A172 (cell line): ENCODE data around the gene TTLL3. TPM values are rescaled to one million over a fixed set of nuclear protein-coding genes. Genes with fewer than 3 reads are reported as not detected.

ENCODE experiments used
- DNase-seq: peaks from one replicate; pipeline ENCODE4 v3.0.0-alpha.2; 2015; ENCODE audit warnings: low spot score
- total RNA-seq: library from RNA; depleted of rRNA; stranded (reverse); fragments of >200 nt; shearing (Covaris generic); gene quantifications from 2 replicates; pipeline ENCODE4 v1.2.3, GENCODE V29; 2014

Gene TTLL3
- total RNA-seq, 1 experiment from 2014 or later = 15.6 TPM

GRCh38 chr3:9806137-9806536, 3.9 kb upstream of the TTLL3 start:
- DNase-seq = no peak

DNA sequence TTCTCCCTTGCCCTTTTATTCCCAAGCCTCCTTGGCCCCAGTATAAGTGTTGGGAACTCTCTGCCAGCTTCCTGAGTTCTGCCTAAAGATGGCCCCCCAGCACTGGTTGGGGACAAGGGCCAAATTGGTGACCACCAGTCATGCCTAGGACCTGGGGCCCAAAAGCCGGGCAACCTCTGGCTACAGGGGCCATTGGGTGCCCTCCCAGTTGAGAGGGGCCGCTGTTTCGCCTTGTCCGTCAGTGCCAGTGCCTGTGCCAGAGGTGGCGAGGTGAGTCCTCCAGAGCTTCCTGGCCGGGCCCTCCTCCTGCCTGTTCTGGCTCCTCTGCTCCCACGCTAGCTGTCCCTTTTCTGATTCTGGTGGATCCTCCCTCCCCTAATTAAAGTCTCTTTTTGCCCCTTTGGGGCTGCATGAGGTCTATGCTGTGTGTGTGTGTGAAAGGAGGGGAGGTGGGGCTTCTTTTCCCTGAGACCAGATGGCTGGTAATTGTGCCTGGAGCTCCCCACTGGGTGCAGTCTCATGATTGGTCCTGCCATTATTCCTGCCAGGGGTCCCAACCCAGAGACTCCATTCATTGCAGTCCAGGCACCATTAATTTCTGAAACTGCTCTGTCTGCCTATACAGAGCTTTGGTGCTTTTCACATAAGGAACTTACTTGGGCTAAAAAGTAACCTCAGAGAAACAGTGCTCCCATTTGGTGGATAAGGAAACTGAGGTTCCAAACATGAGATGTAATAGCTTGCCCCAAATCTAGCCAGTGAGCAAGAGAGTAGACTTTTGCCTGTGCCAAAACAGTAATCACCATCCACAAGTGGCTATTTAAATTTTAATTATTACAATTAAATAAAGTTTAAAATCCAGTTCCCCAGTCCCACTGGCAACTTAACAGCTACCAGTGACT, 3.1 kb upstream of the TTLL3 start:
- no peak for DNase-seq

DNA sequence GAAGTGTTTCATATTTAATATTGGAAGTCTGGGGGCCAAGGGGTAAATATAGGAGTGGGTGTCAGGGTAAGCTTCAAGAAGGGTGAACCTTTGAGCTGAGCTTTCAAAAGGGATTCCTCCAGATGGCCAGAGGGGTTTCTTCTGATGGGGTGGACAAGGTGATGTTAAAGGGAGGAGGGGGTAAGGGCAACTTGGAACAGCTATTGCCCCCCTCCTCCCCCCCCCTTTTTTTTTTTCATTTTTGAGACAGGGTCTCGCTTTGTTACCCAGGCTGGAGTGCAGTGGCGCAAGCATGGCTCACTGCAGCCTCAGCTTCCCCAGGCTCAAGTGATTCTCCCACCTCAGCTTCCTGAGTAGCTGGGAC, 2.1 kb upstream of the TTLL3 start:
- no peak for DNase-seq

DNA sequence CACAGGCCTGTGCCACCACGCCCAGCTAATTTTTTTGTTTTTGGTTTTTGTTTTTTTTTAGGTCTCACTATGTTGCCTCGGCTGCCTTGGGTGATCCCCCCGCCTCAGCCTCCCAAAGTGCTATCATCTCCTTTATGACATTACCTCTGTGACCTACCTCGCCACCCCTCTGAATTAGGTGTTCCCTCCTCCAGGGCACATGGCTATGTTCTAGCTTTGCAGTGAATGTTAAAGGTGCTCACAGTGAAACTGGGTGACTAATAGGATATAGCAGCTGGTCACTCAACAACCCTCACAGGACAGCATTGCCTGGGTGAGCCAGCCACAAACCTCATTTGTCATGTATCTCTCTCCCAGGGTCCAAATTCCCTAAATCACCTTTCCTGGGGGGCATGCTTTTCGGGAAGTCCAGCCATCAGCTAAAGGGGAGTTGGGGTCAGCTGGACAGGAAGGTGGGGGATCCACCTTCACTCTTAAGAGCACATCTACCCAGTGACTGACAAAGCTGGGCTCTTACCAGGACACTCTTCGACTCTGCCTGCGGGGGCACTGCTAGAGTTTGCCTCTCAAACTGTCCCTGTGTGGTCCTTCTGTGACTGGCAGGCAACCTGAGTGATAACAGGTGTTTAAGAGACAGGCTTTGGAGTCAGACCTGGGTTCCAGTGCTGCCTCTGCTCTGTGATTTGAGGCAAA, 1.6 kb upstream of the TTLL3 start:
- DNase-seq = peak; percentile 36

DNA sequence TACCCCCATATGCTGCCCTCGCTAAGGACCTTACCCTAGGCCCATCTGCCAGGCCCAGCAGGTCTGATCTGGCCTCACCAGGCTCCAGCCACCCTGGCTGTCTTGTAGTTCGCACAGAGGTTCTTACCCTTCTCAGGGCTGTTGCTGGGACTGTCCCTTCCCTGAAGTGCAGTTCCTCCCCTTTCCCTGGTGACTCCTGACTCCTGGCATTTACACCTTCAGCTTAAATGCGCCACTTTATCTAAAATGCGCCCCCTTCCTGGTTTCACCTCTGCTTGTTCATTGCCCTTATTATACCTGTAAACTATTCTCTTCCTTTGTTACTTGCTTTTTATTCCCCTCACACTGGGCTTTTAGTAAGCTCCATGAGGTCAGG, 835 bp upstream of the TTLL3 start:
- no peak for DNase-seq

DNA sequence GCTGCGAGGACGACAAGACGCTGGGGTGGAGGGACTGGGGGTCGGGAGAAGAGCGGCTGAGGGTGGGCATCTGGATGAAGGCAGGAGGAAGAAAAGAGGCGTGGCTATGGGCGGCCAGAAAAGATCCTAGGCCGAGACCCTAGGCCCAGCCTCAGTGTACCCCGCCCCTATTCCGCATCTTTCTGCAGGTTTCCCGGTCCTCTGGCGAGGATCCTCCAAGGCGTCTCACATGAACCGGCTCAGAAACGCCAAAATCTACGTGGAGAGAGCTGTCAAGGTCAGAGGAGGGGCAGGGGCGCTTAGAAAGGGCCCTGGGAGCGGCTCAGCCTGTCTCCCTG, 340 bp downstream of the TTLL3 start:
- no peak for DNase-seq

DNA sequence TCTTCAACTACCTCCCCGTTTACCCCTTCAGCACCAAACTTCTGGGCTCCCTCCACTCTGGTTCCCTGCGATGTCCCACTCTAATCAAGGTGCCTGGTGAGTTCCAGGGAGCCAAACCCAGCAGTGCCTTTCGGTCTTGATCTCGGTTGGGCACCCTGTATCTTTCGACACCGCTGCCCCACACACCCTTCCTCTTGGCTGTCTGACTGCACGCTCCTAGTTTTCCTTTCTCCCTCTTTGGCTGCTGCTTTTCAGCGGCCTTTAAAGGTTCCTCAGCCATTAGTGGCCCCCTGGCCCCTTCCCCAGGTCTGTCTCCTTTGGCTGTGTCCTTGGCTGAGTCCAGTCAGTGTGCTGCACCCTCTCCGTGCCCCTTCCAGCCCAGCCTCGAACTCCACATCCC, 784 bp downstream of the TTLL3 start:
- no peak for DNase-seq

- no peak for DNase-seq
Measured at GRCh38 chr3:9812870-9813483, 2.9 kb downstream of the TTLL3 start.

DNA sequence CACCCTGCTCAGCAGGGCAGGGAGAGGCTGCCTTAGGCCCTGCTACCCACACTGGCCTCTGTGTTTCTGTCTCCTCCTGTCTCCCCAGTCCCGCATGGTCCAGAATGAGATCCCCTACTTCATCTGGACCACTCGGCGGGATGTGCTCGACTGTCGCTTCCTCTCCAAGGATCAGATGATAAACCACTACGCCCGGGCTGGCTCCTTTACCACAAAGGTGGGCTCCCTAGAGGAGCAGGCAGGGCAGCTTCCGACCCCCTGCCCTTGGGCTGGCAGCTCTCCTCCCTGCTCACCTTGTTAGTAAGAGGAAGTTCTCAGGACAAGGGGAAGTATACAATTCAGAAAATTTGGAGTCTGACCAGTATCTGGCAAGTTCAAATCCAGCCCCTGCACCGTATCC, 5.9 kb downstream of the TTLL3 start:
- no peak for DNase-seq

DNA sequence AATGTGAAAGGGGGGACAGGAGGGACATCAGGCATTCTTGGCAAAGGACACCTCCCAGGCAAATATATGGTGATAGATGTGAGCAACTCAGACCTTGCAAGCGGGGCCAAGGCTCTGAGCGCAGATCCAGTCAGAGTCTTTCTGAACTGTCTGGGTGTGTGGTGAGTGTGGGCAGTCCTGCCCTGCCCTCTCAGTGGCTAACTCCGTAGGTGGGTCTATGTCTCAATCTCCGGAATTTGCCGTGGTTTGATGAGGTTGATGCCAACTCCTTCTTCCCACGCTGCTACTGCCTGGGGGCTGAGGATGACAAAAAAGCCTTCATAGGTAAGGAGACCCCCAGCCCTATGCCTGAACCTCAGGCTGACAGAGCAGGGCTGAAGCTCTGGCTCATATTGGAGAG, 7.4 kb downstream of the TTLL3 start:
- no peak for DNase-seq

GRCh38 chr3:9818666-9819335, 8.7 kb downstream of the TTLL3 start:
- no peak for DNase-seq

GRCh38 chr3:9820543-9820942, 10.5 kb downstream of the TTLL3 start:
- no peak for DNase-seq

DNA sequence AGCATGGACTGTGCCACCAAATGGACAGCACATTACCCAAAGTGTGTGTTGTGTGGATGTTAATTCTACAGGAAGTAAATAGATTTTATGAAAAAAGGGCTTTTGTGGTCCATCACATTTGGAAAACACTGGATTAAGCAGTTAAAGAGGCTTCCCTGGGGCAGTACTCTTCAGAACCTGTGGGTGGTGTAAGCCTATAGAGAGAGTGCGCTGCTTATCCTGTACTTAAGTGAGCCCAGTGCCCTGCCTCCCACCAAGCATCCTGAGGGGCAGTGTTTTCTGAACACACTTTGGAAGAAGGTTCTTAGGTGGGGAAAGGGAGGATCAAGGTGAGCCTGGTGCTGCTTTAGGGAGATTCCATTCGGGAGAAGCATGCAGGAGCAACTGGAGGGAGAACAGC, 10.9 kb downstream of the TTLL3 start:
- DNase-seq = no peak

GRCh38 chr3:9825451-9826040, 15.5 kb downstream of the TTLL3 start:
- DNase-seq = no peak

- DNase-seq = peak; percentile 25
Measured at GRCh38 chr3:9826815-9827573, 16.9 kb downstream of the TTLL3 start.

DNA sequence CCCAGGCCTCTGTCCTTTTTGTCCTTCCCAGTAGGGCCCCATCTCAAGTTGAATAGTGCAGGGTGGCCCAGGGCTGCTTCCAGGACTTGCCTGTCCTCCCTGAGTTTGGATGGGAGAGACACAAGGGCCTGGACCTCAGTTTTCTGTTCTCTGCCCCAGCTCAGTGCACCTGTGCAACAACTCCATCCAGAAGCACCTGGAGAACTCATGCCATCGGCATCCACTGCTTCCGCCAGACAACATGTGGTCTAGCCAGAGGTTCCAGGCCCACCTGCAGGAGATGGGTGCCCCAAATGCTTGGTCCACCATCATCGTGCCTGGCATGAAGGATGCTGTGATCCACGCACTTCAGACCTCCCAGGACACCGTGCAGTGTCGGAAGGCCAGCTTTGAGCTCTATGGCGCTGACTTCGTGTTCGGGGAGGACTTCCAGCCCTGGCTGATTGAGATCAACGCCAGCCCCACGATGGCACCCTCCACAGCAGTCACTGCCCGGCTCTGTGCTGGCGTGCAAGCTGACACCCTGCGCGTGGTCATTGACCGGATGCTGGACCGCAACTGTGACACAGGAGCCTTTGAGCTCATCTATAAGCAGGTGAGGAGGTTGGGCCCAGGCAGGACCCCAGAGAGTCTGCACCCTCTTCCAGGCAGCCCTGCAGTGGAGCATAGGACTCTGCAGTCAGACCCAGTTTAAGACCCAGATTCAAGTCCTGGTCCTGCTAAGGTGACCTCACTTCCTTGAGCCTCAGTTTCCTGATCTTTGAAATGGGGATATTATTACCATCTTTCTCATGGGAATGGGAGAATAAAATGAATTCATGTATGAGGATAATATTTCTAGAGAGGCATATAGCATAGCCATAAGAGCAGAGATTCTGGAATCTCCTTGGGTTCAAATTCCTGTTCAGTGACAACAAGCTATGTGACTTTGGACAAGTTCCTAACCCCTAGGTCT, 19.0 kb downstream of the TTLL3 start:
- DNase-seq = no peak

DNA sequence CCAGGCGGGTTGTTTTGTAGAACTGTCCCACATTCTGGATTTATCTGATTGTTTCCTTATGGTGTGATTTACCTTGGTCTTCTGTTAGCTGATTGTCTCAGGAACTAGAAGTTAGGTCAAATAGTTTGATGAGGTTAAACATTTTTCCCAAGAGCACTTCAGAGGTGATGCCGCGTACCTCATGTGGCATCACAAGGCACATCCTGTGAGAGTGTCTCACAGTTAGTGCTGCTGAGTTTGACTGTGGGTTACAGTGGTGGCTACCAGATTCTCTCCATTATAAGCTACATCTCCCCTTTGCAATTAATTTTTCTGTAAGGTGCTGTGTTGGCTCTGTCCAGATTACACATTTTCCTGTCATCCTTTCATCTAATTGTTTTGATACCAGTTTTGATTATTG, 21.2 kb downstream of the TTLL3 start:
- DNase-seq = no peak

DNA sequence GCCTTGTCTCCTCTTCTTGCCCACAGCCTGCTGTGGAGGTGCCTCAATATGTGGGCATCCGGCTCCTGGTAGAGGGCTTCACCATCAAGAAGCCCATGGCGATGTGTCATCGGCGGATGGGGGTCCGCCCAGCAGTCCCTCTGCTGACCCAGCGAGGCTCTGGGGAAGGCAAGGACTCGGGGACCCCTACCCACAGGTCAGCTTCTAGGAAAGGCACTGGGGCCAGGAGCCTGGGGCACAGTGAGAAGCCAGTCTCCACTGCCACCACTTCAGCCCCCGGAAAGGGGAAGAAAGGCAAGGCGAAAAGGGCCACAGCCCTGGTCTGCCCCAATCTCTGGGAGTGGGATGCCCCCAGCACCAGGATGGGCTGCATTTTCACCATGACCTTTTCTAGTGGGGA, 23.0 kb downstream of the TTLL3 start:
- DNase-seq = no peak

GRCh38 chr3:9834520-9835380, 24.7 kb downstream of the TTLL3 start:
- DNase-seq = no peak
